COLO668 (cell line): ENCODE measurements around the gene MAP1LC3A.

Experiments
- DNase-seq: peaks from one replicate; lab custom pipeline; 2025; ENCODE audit not compliant: unreplicated experiment; lab: John Stamatoyannopoulos, UW

The MAP1LC3A gene

GRCh38 chr20:34574861-34575260 is 16.3 kb downstream of the MAP1LC3A start:
- no peak for DNase-seq

- no peak for DNase-seq
These were observed 16.8 kb downstream of the MAP1LC3A start for GRCh38 chr20:34575271-34575670.

DNA sequence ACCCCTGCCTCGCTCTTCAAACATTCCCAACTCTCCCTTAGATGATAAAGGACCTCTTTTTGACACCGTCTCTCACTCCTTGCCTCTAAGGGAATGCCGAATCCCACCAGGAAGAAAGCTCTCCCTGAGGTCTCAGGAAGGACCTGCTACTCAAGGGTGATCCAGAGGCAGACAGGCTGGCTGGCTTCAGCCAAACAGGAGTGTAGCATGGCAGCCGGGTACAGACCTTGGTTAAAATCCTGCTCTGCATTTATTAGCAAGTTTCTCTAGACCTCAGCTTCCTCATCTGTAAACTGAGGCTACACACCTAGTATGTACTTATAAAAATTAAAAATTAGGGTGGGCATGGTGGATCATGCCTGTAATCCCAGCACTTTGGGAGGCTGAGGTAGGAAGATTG is 17.2 kb downstream of the MAP1LC3A start:
- no peak for DNase-seq

- no peak for DNase-seq
These were observed 18.5 kb downstream of the MAP1LC3A start for GRCh38 chr20:34577061-34577460.

DNA sequence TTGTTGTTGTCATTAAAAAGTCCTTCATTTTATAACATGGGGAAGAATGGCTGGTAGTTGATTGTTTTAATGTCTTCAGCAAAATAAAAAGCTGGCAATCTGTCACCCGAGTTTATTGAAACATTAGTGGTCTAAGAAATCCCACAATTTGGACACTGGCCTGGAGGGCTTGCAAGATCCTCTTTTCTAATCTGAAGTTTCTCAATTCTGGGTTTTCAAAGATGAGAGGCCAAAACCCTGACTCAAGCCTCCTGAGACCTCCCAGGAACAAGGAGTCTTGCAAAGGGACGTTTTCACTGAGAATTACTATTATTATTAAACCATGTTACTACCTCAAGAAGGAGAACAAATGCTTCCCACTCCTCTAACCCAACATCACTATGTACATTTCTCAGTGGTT is 19.5 kb downstream of the MAP1LC3A start:
- no peak for DNase-seq

DNA sequence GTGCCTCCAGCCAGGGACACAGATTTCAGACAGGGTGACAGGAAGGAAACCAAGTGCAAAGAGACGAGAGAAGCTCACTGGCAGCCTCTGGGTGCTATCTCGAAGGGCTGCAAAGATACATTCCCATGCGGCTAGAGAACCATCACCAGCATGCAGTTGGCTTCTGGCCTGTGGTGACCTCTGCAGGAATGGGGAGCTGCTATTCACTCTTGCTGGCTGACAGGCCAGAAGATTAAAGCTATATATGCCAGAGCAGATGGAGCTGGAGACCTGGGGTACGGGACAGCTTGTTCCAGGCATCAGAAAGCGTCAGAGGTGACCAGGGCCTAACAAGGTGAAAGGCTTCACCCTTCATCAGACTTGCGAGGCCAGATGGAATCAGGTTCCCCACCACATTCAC is 20.0 kb downstream of the MAP1LC3A start:
- DNase-seq = no peak

GRCh38 chr20:34579191-34579978 is 20.9 kb downstream of the MAP1LC3A start:
- peak; percentile 26 for DNase-seq

DNA sequence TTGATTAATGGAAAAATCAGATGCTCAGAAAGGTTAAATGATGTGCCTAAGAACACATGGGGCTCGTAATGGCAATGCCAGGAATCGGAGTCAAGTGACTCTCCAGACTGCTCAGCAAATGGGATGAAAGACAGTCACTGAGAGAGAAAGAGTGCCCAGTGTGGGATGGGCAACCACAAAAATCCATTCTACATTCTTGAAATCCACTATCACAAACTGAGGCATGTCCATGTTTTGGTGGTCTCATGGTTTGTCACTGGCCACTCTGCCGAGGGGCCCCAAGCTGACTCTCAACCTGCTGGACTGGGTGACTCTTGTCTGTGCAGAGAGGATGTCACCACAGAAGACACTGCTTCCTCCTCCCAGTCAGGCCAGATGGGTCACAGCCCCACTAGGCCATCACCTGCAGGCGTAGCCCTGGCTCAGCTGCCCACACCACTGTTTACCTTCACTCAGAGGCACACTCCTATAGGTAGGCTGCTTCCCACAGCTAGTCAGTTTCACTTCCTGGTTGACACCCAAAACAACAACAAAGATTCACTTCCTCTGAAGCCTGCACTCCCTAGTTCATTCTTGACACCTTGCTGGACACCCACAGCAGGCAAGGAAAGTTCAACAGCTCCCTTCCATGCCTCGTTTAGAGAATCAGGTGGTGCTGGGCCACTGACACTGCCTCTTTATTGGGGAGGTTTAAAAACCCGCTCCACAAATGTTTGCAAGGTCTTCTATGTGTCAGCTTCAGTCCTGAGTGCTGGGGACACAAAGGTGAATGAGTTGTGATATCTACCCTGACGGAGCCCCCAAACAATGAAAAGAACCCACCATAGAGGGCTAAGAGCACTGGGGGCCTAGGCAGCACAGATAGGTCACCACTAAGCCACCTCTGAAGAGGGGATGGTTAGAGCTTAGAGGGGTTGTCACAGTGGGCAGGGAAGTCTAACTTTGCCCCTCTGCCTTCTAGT is 21.7 kb downstream of the MAP1LC3A start:
- DNase-seq = peak; percentile 66

GRCh38 chr20:34581341-34582184 is 23.0 kb downstream of the MAP1LC3A start:
- no peak for DNase-seq

GRCh38 chr20:34582221-34582620 is 23.7 kb downstream of the MAP1LC3A start:
- no peak for DNase-seq

DNA sequence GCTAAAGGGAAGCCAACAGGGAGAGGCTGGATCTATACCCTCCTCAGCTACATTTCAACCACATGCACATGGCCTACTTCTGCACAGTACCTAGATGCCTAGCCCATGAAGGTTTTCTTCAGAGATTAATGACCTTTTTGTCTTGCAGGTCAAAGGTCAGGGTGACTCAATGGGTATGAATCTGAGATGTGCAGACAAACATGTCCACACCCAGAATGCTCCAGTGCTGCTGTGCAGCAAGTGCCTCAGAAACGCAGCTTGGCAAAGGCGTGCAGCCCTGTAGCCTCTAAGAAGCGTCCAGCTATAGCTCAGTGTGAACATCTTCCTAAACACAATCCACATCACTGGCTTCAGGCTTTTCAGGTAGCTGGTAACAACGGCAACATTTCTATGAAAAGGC is 24.4 kb downstream of the MAP1LC3A start:
- DNase-seq = no peak

DNA sequence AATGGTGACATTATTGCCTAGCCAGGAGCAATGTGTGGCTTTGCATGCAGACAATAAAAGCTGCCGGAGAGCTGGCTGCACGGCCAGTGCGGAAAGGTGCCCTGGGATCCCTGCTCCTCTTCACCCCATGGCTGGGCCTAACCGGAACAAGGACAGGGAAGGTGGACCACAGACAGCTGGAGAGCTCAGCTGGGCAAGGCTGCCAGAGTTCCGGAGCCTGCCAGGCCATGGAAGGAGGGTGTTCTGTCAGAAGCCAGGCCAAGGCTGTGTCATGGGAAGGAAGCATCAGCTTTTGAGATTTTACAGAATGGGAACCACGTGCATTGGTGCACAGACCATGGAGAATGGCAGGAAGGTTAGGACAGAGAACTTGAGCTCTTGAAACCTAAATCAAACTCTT is 25.0 kb downstream of the MAP1LC3A start:
- no peak for DNase-seq

DNA sequence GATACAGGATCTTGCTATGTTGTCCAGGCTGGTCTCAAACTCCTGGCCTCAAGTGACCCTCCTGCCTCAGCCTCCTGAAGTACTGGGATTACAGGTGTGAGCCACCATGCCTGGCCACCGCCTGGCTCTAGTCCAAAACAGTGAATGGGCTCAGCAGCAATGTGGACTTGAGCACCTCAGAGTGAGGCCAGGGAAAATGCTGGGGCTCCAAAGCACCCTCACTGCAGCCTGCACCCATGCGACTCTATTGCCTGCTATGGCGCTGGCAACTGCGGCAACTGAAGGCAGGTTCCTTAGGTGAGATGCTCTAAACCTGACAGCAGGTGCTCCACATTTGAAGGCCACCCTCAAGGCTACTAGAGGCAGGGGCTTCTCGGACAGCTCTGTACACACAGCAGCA is 26.5 kb downstream of the MAP1LC3A start:
- DNase-seq = no peak

- DNase-seq = no peak
These were observed 28.1 kb downstream of the MAP1LC3A start for GRCh38 chr20:34586488-34587163.

DNA sequence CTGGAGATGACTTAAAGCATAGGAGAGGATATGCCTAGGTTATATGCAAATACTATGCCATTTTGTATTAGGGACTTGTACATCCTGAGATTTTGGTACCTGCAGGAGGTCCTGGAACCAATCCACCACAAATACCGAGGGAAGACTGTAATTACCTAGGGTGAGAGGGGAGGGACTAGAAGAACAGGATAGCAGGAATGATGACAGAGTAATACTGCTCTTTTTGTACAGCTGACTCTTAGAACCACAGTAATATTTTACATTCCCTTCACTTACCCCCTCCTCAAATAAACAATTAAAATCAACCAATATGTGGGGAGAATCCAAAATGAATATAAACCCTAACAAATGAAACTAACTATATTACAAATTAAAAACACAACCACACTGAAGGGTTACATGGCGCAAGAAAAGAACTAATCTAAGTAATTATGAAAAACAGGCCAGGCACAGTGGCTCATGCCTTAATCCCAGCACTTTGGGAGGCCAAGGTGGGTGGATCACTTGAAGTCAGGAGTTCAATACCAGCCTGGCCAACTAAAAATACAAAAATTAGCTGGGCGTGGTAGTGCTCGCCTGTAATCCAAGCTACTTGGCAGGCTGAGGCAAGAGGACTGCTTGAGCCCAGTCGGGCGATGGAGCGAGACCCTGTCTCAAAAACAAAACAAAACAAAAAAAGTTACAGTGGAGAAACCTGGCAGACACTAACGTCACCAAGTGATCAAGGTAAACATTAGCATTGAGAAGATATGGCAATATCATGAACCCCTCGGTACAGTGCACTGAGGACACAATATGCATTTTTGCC is 37.1 kb downstream of the MAP1LC3A start:
- DNase-seq = no peak

DNA sequence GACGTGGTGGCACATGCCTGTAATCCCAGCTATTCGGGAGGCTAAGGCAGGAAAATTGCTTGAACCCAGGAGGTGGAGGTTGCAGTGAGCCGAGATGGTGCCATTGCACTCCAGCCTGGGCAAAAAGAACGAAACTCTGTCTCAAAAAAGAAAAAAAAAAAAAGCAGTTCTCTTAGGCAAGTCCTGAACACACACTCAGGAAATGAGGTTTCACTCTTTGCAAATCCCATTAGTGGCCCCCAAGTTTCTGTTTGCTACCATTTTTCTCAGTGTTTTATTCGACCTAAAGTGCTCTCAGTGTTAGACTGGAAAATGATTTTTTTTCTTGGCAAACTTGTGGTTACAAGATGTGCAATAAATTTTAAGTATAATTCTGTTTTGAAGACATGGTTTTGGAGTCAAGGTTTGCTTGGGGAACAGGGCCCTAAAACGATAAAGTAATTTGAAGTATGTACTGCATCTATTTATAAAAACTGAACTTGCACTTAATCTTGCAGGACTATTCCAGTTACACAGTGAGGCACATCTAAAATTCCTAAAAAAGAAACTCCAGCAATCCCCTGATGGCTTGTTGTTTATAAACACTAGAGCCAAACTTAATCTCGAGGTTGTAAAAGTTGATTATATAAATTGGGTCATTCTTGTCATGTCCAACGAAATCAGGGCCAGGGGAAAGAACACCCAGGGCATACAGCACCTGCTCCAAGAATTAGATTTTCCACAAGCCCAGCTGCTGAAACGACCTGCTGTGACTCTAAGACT is 42.6 kb downstream of the MAP1LC3A start:
- no peak for DNase-seq

GRCh38 chr20:34604980-34605788 is 46.7 kb downstream of the MAP1LC3A start:
- no peak for DNase-seq

- DNase-seq = no peak
These were observed 48.5 kb downstream of the MAP1LC3A start for GRCh38 chr20:34607066-34607465.
